T-helper 1 cell treated with Interleukin-12 subunit alpha and Interleukin-12 subunit beta and Interleukin-4 antibody, amounts not matched to agents 30 μg/mL and 1 μg/mL, for 36 hours (primary cell): ENCODE data around the gene GSTK1.
A peak's percentile ranks its signal among the peaks of the same experiment; 100 is the strongest.

Experiments
- H3K27ac Mint-ChIP-seq: one replicate; pipeline ENCODE4 v1.8.0; 2021; ENCODE audit warnings: mild to moderate bottlenecking, mixed read lengths
- H3K27me3 Mint-ChIP-seq: one replicate; pipeline ENCODE4 v1.8.0; 2021; ENCODE audit warnings: low read depth, mixed read lengths
- H3K36me3 Mint-ChIP-seq: one replicate; pipeline ENCODE4 v1.8.0; 2021; ENCODE audit warnings: low read depth, mixed read lengths
- H3K4me1 Mint-ChIP-seq: one replicate; pipeline ENCODE4 v1.8.0; 2021; ENCODE audit warnings: low read depth, mixed read lengths
- H3K4me3 Mint-ChIP-seq: one replicate; pipeline ENCODE4 v1.8.0; 2021; ENCODE audit warnings: mild to moderate bottlenecking, moderate library complexity, mixed read lengths
- H3K9me3 Mint-ChIP-seq: one replicate; pipeline ENCODE4 v1.8.0; 2021; ENCODE audit warnings: mixed read lengths

Gene GSTK1

GRCh38 chr7:143308632-143309031 is 45.4 kb downstream of the GSTK1 start:
- Mint-ChIP-seq H3K9me3 (no peaks in the 10 kb centered on the region), H3K4me3 (no peak overlapping the region), H3K4me1 (peaks cover 56% of the 10 kb centered on the region), H3K27ac (peak overlapping the region; percentile 4), H3K36me3 (peaks cover 54% of the 10 kb centered on the region), H3K27me3 (no peaks in the 10 kb centered on the region)

DNA sequence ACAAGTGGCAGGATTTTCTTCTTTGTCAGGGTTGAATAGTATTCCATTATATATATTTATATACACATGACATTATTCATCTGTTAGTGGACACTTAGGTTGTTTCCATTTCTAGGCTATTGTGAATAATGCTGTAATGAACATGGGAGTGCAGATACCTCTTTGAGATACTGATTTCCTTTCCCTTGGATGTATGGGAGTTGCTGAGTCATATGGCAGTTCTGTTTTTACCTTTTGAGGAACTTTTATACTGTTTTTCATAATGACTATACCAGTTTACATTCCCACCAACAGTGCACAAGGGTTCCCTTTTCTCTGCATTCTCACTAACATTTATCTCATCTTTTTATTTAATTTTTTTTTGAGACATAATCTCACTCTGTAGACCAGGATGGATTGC is 50.9 kb downstream of the GSTK1 start:
- Mint-ChIP-seq H3K27me3 (peaks cover 11% of the 10 kb centered on the region), H3K9me3 (no peaks in the 10 kb centered on the region), H3K4me1 (peaks cover 33% of the 10 kb centered on the region), H3K36me3 (peaks cover 15% of the 10 kb centered on the region), H3K27ac (no peak overlapping the region), H3K4me3 (no peak overlapping the region)

GRCh38 chr7:143315776-143316175 is 52.5 kb downstream of the GSTK1 start, which contains the start of gene CLCN1:
Gene CLCN1, plus strand, starts transcription at chr7:143316111. Its CDS starts 102 bp downstream, at chr7:143316213.
- Mint-ChIP-seq H3K4me1 (peaks cover 21% of the 10 kb centered on the region), H3K4me3 (no peak within 1 kb of the TSS), H3K27me3 (peaks cover 18% of the 10 kb centered on the region), H3K36me3 (peaks cover 5% of the 10 kb centered on the region), H3K27ac (no peak within 1 kb of the TSS), H3K9me3 (no peaks in the 10 kb centered on the region)

GRCh38 chr7:143316492-143316891 is 53.3 kb downstream of the GSTK1 start:
- Mint-ChIP-seq H3K36me3 (peaks cover 5% of the 10 kb centered on the region), H3K4me3 (no peak overlapping the region), H3K9me3 (no peaks in the 10 kb centered on the region), H3K27ac (no peak overlapping the region), H3K4me1 (peaks cover 16% of the 10 kb centered on the region), H3K27me3 (peaks cover 18% of the 10 kb centered on the region)

GRCh38 chr7:143318661-143319060 is 55.4 kb downstream of the GSTK1 start:
- Mint-ChIP-seq H3K4me3 (no peak overlapping the region), H3K4me1 (peaks cover 11% of the 10 kb centered on the region)

More at GRCh38 chr7:143318661-143319060, 55.4 kb downstream of the GSTK1 start:
- Mint-ChIP-seq H3K27ac (peak overlapping the region; percentile 37), H3K27me3 (peaks cover 18% of the 10 kb centered on the region), H3K9me3 (no peaks in the 10 kb centered on the region), H3K36me3 (peaks cover 4% of the 10 kb centered on the region)
